Measurements from ENCODE around the gene SH3RF3. TPM values are rescaled to one million over a fixed set of nuclear protein-coding genes. Genes with fewer than 3 reads are reported as not detected.

SH3RF3 gene
- total RNA-seq, 1 experiment from 2014 or later, result 0.32 TPM

GRCh38 chr2:109201465-109202327 is 72.7 kb downstream of the SH3RF3 start:
- in situ Hi-C loops (cut with HindIII; ENCODE audit: low pct_unique_long_range_greater_than_20kb, low sequenced_read_pairs), result no loop called here

GRCh38 chr2:109202486-109202885 is 73.5 kb downstream of the SH3RF3 start:
- no peak for DNase-seq (ENCODE audit: low read depth, low spot score)
- in situ Hi-C loops (cut with HindIII; ENCODE audit: low pct_unique_long_range_greater_than_20kb, low sequenced_read_pairs), result no loop called here

More at GRCh38 chr2:109201465-109202327, 72.7 kb downstream of the SH3RF3 start:
- DNase-seq (ENCODE audit: low read depth, low spot score), result peak; percentile 47

GRCh38 chr2:109203246-109204011 is 74.4 kb downstream of the SH3RF3 start:
- in situ Hi-C loops (cut with HindIII; ENCODE audit: low pct_unique_long_range_greater_than_20kb, low sequenced_read_pairs), result no loop called here

GRCh38 chr2:109204412-109204811 is 75.4 kb downstream of the SH3RF3 start:
- no peak for DNase-seq (ENCODE audit: low read depth, low spot score)
- in situ Hi-C loops (cut with HindIII; ENCODE audit: low pct_unique_long_range_greater_than_20kb, low sequenced_read_pairs), result no loop called here

More at GRCh38 chr2:109203246-109204011, 74.4 kb downstream of the SH3RF3 start:
- DNase-seq (ENCODE audit: low read depth, low spot score), result no peak

- DNase-seq (ENCODE audit: low read depth, low spot score), result no peak
- in situ Hi-C loops (cut with HindIII; ENCODE audit: low pct_unique_long_range_greater_than_20kb, low sequenced_read_pairs), result no loop called here
Observed at GRCh38 chr2:109205447-109205846, 76.4 kb downstream of the SH3RF3 start.

- in situ Hi-C loops (cut with HindIII; ENCODE audit: low pct_unique_long_range_greater_than_20kb, low sequenced_read_pairs), result no loop called here
- DNase-seq (ENCODE audit: low read depth, low spot score), result no peak
Observed at GRCh38 chr2:109206569-109207146, 77.7 kb downstream of the SH3RF3 start.

- DNase-seq (ENCODE audit: low read depth, low spot score), result no peak
- in situ Hi-C loops (cut with HindIII; ENCODE audit: low pct_unique_long_range_greater_than_20kb, low sequenced_read_pairs), result no loop called here
Observed at GRCh38 chr2:109207176-109207575, 78.2 kb downstream of the SH3RF3 start.

- DNase-seq (ENCODE audit: low read depth, low spot score), result peak; percentile 35
Observed at GRCh38 chr2:109208071-109208950, 79.3 kb downstream of the SH3RF3 start.

GRCh38 chr2:109208951-109209335 is 79.9 kb downstream of the SH3RF3 start:
- in situ Hi-C loops (cut with HindIII; ENCODE audit: low pct_unique_long_range_greater_than_20kb, low sequenced_read_pairs), result no loop called here
- DNase-seq (ENCODE audit: low read depth, low spot score), result no peak

More at GRCh38 chr2:109208071-109208950, 79.3 kb downstream of the SH3RF3 start:
- in situ Hi-C loops (cut with HindIII; ENCODE audit: low pct_unique_long_range_greater_than_20kb, low sequenced_read_pairs), result no loop called here

GRCh38 chr2:109209412-109209811 is 80.4 kb downstream of the SH3RF3 start:
- DNase-seq (ENCODE audit: low read depth, low spot score), result no peak
- in situ Hi-C loops (cut with HindIII; ENCODE audit: low pct_unique_long_range_greater_than_20kb, low sequenced_read_pairs), result no loop called here

GRCh38 chr2:109209941-109210340 is 80.9 kb downstream of the SH3RF3 start:
- in situ Hi-C loops (cut with HindIII; ENCODE audit: low pct_unique_long_range_greater_than_20kb, low sequenced_read_pairs), result no loop called here
- DNase-seq (ENCODE audit: low read depth, low spot score), result peak; percentile 71

- DNase-seq (ENCODE audit: low read depth, low spot score), result no peak
- in situ Hi-C loops (cut with HindIII; ENCODE audit: low pct_unique_long_range_greater_than_20kb, low sequenced_read_pairs), result no loop called here
Observed at GRCh38 chr2:109210431-109211200, 81.6 kb downstream of the SH3RF3 start.

- DNase-seq (ENCODE audit: low read depth, low spot score), result no peak
- in situ Hi-C loops (cut with HindIII; ENCODE audit: low pct_unique_long_range_greater_than_20kb, low sequenced_read_pairs), result no loop called here
Observed at GRCh38 chr2:109211315-109211714, 82.3 kb downstream of the SH3RF3 start.

- in situ Hi-C loops (cut with HindIII; ENCODE audit: low pct_unique_long_range_greater_than_20kb, low sequenced_read_pairs), result no loop called here
- no peak for DNase-seq (ENCODE audit: low read depth, low spot score)
Observed at GRCh38 chr2:109212836-109213563, 84.0 kb downstream of the SH3RF3 start.

GRCh38 chr2:109213646-109214433 is 84.8 kb downstream of the SH3RF3 start:
- DNase-seq (ENCODE audit: low read depth, low spot score), result no peak
- in situ Hi-C loops (cut with HindIII; ENCODE audit: low pct_unique_long_range_greater_than_20kb, low sequenced_read_pairs), result no loop called here

All from SK-MEL-5 (cell line).